ENCODE measurements around the gene CLHC1. TPM values are rescaled to one million over a fixed set of nuclear protein-coding genes. Genes with fewer than 3 reads are reported as not detected.

The CLHC1 gene
- total RNA-seq, 6 experiments from 2014 or later, result 5.1 to 8.4 (median 6.2) TPM

GRCh38 chr2:55225481-55226020 is 6.5 kb downstream of the CLHC1 start:
- Mint-ChIP-seq H3K27ac (no peak overlapping the region), H3K9me3 (no peaks in the 10 kb centered on the region), H3K4me3 (no peak overlapping the region), H3K27me3 (ENCODE audit: insufficient read depth) (no peaks in the 10 kb centered on the region; the same call in 1 of the 2 replicates), H3K4me1 (ENCODE audit: low read depth) (peaks cover 45% of the 10 kb centered on the region), H3K36me3 (ENCODE audit: low read depth) (peaks cover 23% of the 10 kb centered on the region)
- no peak for TF ChIP-seq CTCF (IDR thresholded peaks at IDR 0.05)
- DNase-seq, result no peak

GRCh38 chr2:55224761-55225261 is 7.3 kb downstream of the CLHC1 start:
- Mint-ChIP-seq H3K27ac (no peak overlapping the region), H3K4me1 (ENCODE audit: low read depth) (peaks cover 38% of the 10 kb centered on the region), H3K27me3 (ENCODE audit: insufficient read depth) (no peaks in the 10 kb centered on the region; the same call in 1 of the 2 replicates), H3K4me3 (no peak overlapping the region), H3K36me3 (ENCODE audit: low read depth) (peaks cover 19% of the 10 kb centered on the region), H3K9me3 (no peaks in the 10 kb centered on the region)
- no peak for DNase-seq
- no peak for TF ChIP-seq CTCF (IDR thresholded peaks at IDR 0.05)

GRCh38 chr2:55223958-55224760 is 7.9 kb downstream of the CLHC1 start:
- peaks cover 14% of the 10 kb centered on the region for H3K36me3 Mint-ChIP-seq (ENCODE audit: low read depth)
- peaks cover 33% of the 10 kb centered on the region for H3K4me1 Mint-ChIP-seq (ENCODE audit: low read depth)
- TF ChIP-seq CTCF (IDR thresholded peaks at IDR 0.05), result no peak
- no peak for DNase-seq
- no peaks in the 10 kb centered on the region for H3K9me3 Mint-ChIP-seq
- H3K27ac Mint-ChIP-seq, result no peak overlapping the region
- no peaks in the 10 kb centered on the region; the same call in 1 of the 2 replicates for H3K27me3 Mint-ChIP-seq (ENCODE audit: insufficient read depth)
- peak overlapping the region; percentile 24; the same call in 1 of the 2 replicates for H3K4me3 Mint-ChIP-seq

- Mint-ChIP-seq H3K27ac (no peak overlapping the region), H3K4me3 (no peak overlapping the region), H3K27me3 (ENCODE audit: insufficient read depth) (no peaks in the 10 kb centered on the region), H3K9me3 (no peaks in the 10 kb centered on the region), H3K36me3 (ENCODE audit: low read depth) (peaks cover 17% of the 10 kb centered on the region), H3K4me1 (ENCODE audit: low read depth) (no peaks in the 10 kb centered on the region)
- no peak for DNase-seq
- TF ChIP-seq CTCF (IDR thresholded peaks at IDR 0.05), result no peak
Observed at GRCh38 chr2:55213822-55214221, 18.3 kb downstream of the CLHC1 start.

GRCh38 chr2:55204950-55205349 is 27.1 kb downstream of the CLHC1 start:
- no peak for DNase-seq
- Mint-ChIP-seq H3K4me1 (ENCODE audit: low read depth) (no peaks in the 10 kb centered on the region), H3K27me3 (ENCODE audit: insufficient read depth) (no peaks in the 10 kb centered on the region), H3K4me3 (no peak overlapping the region), H3K9me3 (peaks cover 4% of the 10 kb centered on the region; the same call in 1 of the 2 replicates), H3K36me3 (ENCODE audit: low read depth) (peaks cover 59% of the 10 kb centered on the region), H3K27ac (no peak overlapping the region)
- no peak for TF ChIP-seq CTCF (IDR thresholded peaks at IDR 0.05)

Measured in HFFc6 (cell line).